Activated CD8-positive, alpha-beta memory T cell treated with anti-CD3 and anti-CD28 coated beads for 24 hours (primary cell): ENCODE results near the gene CALHM6.
"Not testable (repeated sequence)": the region's sequence is repeated elsewhere in the genome, so short reads cannot be mapped to it uniquely, and the experiment has no call there.

Source experiments
- DNase-seq: peaks from one replicate; pipeline ENCODE4 v3.0.0-alpha.2; 2020

The CALHM6 gene

DNA sequence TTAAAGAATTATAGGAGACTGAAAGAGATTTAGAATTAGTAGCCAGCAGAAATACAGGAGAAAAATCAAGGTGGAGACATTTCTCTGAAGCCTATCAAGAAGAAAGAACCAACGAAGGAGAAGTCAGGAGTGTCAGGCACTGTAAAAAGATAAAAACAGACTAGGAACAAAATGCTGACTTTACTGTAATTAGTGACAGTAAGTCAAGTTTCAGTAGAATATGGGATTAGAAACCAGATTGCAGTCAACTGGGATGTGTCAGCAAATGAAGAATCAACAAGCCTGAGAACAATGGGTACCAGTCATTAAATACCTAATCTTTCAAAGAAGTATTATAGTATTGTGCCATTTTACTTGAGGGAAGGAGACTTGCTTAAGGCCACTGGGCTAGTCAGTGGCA, 21.6 kb downstream of the CALHM6 start:
- DNase-seq, result no peak

DNA sequence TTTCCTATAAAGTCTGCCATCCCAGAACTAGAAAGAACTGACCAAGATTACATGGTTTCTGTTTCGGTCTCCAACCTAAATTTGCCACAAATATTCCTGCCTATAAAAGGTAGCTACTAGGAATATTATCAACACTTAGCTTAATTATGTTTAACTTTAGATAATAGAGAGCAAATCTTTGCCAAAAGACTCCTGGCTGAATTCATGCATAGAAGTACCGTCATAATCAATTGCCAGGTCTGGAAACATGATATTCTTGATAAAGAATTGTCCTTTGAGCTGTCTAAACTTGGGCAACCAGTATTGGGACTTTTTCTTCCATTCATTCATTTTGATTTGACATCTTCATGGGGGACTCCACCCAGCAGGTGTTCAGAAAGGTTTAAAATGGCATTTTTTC, 22.4 kb downstream of the CALHM6 start:
- no peak for DNase-seq

- DNase-seq, result no peak
Measured at GRCh38 chr6:116485559-116486184, 24.5 kb downstream of the CALHM6 start.

- DNase-seq, result no peak
Measured at GRCh38 chr6:116491610-116492330, 30.6 kb downstream of the CALHM6 start.

GRCh38 chr6:116492331-116493067, 31.3 kb downstream of the CALHM6 start:
- DNase-seq, result no peak

- DNase-seq, result not testable (repeated sequence)
Measured at GRCh38 chr6:116495161-116495560, 34.0 kb downstream of the CALHM6 start.

DNA sequence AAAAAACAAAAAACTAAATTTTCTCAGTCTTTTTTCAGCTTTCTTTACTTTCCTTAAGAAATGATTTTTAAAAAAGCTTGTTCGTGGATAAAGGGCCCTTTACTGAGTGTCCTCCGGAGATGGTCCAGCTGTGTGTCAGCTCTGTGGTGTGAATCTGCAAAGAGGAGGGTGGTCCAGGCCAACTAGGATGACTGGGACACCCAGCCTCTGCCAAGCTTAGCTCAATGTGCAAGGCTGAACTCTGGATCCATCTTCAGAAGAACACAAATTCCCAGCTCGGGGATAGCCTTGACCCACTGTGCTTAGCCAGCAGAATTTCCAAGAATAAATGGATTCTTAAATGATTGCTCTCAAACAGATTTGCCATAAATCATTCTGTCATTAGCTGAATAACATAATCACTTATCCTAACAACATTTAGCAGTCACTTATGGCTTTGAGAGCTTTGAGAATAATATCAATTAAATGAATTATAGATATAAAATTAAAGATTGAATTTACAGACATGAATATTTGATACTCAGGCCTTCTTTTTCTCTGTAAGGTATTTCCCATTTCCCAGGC, 36.0 kb downstream of the CALHM6 start:
- no peak for DNase-seq

GRCh38 chr6:116500969-116501433, 39.8 kb downstream of the CALHM6 start:
- DNase-seq, result no peak

DNA sequence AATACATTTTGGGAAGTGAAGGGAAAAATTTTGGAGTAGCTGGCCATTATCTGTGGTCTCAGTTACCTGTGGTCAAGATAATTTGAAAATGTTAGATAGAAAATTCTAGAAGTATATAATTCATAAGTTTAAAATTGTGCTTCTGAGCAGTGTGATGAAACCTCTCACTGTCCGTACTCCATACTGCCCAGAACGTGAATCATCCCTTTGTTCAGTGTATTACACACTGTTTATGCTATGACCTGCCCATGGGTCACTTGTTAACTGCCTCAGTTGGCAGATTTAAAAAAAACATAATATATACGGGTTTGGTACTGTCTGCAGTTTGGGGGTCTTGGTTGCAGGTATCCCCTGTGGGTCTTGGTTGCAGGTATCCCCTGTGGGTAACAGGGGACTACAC, 46.1 kb downstream of the CALHM6 start:
- DNase-seq, result no peak

DNA sequence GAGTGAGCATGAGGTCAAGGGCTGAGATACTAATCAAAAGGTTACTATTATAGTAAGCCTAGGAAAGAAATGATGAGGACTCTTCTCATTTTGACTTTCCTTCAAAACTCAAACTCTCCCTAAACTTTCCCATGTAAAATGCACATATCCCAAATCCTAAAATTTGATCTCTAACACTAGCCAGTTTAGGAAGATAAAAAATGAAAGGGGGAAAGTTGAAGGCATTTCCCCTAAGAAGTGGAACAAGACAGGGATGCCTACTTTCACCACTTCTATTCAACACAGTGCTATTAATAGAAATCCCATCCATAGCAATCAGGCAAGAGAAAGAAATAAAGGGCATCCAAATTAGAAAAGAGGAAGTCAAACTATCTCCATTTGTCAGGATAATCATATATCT, 47.4 kb downstream of the CALHM6 start:
- DNase-seq, result no peak

- no peak for DNase-seq
Measured at GRCh38 chr6:116511424-116512110, 50.4 kb downstream of the CALHM6 start, which contains the start of gene CALHM5. Gene CALHM5 (plus strand): TSS chr6:116511639. CDS start chr6:116511697, 58 bp downstream.

DNA sequence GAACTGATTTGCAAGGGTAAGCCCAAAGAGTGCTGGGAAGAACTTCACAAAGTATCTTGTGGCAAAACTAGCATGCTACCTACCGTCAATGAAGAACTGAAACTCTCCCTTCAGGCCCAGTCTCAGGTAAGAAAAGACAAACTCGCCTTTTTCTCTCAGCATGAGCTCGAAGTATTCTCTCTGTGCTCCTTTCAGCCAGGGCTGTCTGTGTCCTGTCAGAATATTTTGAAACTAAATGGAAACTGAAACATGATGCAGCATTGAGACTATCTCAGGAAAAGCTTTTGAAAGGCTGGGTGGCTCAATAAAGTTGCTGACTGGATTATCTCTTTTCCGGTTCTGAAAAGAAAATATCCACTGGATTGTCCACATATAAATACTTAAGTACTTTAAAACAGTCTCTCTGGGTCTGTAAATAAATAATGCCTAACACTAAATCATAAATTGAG, 51.0 kb downstream of the CALHM6 start:
- DNase-seq, result no peak

- no peak for DNase-seq
Measured at GRCh38 chr6:116512734-116513133, 51.6 kb downstream of the CALHM6 start.
